Measurements from ENCODE around the gene NBEA. TPM values are rescaled to one million over a fixed set of nuclear protein-coding genes. Genes with fewer than 3 reads are reported as not detected.
"Not testable (repeated sequence)": the region's sequence is repeated elsewhere in the genome, so short reads cannot be mapped to it uniquely, and the experiment has no call there.

NBEA gene
- total RNA-seq, 1 donor from 2014 or later, result 6.6 TPM

DNA sequence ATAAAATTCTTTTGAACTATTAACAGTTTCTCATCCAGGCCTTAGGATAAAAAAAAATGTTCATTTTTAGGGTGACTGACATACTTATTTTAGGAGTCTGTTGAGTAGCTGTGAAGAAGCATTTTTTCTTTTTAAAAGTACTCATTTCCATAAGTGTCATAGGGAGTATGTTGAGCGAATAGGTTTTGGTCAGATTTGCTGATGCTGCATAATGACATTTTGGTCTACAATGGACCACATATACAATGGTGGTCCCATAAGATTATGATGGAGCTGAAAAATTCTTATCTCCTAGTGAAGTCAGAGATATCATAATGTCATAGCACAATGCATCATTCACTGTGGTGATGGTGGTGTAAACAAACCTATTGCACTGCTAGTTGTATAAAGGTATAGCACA, 17.4 kb downstream of the NBEA start:
- Histone ChIP-seq H3K4me3 (no peak overlapping the region), H3K36me3 (no peaks in the 10 kb centered on the region), H3K27me3 (ENCODE audit: low read depth) (no peaks in the 10 kb centered on the region), H3K4me1 (no peaks in the 10 kb centered on the region), H3K27ac (no peak overlapping the region), H3K9me3 (no peaks in the 10 kb centered on the region)
- ATAC-seq, result no peak
- DNase-seq, result no peak
- TF ChIP-seq, protein P1, sequence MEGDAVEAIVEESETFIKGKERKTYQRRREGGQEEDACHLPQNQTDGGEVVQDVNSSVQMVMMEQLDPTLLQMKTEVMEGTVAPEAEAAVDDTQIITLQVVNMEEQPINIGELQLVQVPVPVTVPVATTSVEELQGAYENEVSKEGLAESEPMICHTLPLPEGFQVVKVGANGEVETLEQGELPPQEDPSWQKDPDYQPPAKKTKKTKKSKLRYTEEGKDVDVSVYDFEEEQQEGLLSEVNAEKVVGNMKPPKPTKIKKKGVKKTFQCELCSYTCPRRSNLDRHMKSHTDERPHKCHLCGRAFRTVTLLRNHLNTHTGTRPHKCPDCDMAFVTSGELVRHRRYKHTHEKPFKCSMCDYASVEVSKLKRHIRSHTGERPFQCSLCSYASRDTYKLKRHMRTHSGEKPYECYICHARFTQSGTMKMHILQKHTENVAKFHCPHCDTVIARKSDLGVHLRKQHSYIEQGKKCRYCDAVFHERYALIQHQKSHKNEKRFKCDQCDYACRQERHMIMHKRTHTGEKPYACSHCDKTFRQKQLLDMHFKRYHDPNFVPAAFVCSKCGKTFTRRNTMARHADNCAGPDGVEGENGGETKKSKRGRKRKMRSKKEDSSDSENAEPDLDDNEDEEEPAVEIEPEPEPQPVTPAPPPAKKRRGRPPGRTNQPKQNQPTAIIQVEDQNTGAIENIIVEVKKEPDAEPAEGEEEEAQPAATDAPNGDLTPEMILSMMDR (IDR thresholded peaks at IDR 0.05), result no peak
- intact Hi-C loops (cut with DNase I), result no loop called here

GRCh38 chr13:34964558-34964957, 22.5 kb downstream of the NBEA start:
- Histone ChIP-seq H3K9me3 (no peaks in the 10 kb centered on the region), H3K36me3 (no peaks in the 10 kb centered on the region), H3K4me3 (no peak overlapping the region), H3K4me1 (no peaks in the 10 kb centered on the region), H3K27me3 (ENCODE audit: low read depth) (no peaks in the 10 kb centered on the region), H3K27ac (no peak overlapping the region)
- ATAC-seq (no peak), DNase-seq (no peak)
- TF ChIP-seq, protein P1 (IDR thresholded peaks at IDR 0.05), result no peak
- intact Hi-C loops (cut with DNase I), result no loop called here

GRCh38 chr13:34967851-34968562, 25.9 kb downstream of the NBEA start:
- Histone ChIP-seq H3K4me3 (no peak overlapping the region), H3K27ac (no peak overlapping the region), H3K9me3 (no peaks in the 10 kb centered on the region), H3K27me3 (ENCODE audit: low read depth) (no peaks in the 10 kb centered on the region), H3K4me1 (no peaks in the 10 kb centered on the region), H3K36me3 (no peaks in the 10 kb centered on the region)
- ATAC-seq, result no peak
- TF ChIP-seq, protein P1 (IDR thresholded peaks at IDR 0.05), result no peak
- no peak for DNase-seq
- intact Hi-C loops (cut with DNase I), result no loop called here

DNA sequence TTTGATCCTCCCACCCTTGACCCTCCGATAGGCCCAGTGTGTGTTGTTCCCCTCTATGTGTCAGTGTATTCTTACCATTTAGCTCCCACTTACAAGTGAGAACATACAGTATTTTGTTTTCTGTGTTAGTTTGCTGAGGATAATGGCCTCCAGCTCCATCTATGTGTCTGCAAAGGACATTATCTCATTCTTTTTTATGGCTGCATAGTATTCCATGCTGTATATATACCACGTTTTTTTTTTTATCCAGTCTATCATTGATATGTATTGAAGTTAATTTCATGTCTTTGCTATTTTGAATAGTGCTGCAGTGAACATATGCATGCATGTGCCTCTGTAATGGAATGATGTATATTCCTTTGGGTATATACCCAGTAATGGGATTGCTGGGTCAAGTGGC, 27.5 kb downstream of the NBEA start:
- H3K9me3 ChIP-seq; H3K4me3 ChIP-seq; H3K36me3 ChIP-seq; H3K27ac ChIP-seq; H3K27me3 ChIP-seq (ENCODE audit: low read depth); intact Hi-C loops (cut with DNase I); DNase-seq; ATAC-seq; H3K4me1 ChIP-seq: not testable (repeated sequence)

GRCh38 chr13:34970961-34971360, 28.9 kb downstream of the NBEA start:
- no peak overlapping the region for H3K27ac ChIP-seq
- no peaks in the 10 kb centered on the region for H3K27me3 ChIP-seq (ENCODE audit: low read depth)
- intact Hi-C loops (cut with DNase I), result no loop called here
- H3K9me3 ChIP-seq, result no peaks in the 10 kb centered on the region
- TF ChIP-seq, protein P1 (IDR thresholded peaks at IDR 0.05), result no peak
- no peaks in the 10 kb centered on the region for H3K36me3 ChIP-seq
- no peak overlapping the region for H3K4me3 ChIP-seq
- DNase-seq, result no peak
- H3K4me1 ChIP-seq, result no peaks in the 10 kb centered on the region
- ATAC-seq, result no peak

DNA sequence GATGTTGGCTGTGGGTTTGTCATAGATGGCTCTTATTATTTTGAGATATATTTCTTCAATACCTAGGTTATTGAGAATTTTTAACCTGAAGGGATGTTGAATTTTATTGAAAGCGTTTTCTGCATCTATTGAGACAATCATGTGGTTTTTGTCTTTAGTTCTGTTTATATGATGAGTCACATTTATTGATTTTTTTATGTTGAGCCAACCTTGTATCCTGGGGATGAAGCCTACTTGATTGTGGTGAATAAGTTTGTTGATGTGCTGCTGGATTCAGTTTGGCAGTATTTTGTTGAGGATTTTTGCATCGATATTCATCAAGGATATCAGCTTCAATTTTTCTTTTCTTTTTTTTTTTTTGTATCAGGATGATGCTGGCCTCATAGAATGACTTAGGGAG, 29.4 kb downstream of the NBEA start:
- no peaks in the 10 kb centered on the region for H3K4me1 ChIP-seq
- H3K9me3 ChIP-seq, result no peaks in the 10 kb centered on the region
- intact Hi-C loops (cut with DNase I), result no loop called here
- no peak overlapping the region for H3K27ac ChIP-seq
- no peaks in the 10 kb centered on the region for H3K36me3 ChIP-seq
- TF ChIP-seq, protein P1 (IDR thresholded peaks at IDR 0.05), result no peak
- H3K4me3 ChIP-seq, result no peak overlapping the region
- no peaks in the 10 kb centered on the region for H3K27me3 ChIP-seq (ENCODE audit: low read depth)
- ATAC-seq, result no peak
- DNase-seq, result no peak

GRCh38 chr13:34985199-34985598, 43.1 kb downstream of the NBEA start:
- H3K27ac ChIP-seq; H3K9me3 ChIP-seq; DNase-seq; H3K4me1 ChIP-seq; H3K27me3 ChIP-seq (ENCODE audit: low read depth); intact Hi-C loops (cut with DNase I); H3K4me3 ChIP-seq; ATAC-seq; H3K36me3 ChIP-seq: not testable (repeated sequence)
